ENCODE measurements around the gene SYNE1. TPM values are rescaled to one million over a fixed set of nuclear protein-coding genes. Genes with fewer than 3 reads are reported as not detected.

SYNE1 gene
- polyA plus RNA-seq, 2 of the 4 experiments (the other 2 are of a cell fraction) = 10.5 to 28.5 TPM

DNA sequence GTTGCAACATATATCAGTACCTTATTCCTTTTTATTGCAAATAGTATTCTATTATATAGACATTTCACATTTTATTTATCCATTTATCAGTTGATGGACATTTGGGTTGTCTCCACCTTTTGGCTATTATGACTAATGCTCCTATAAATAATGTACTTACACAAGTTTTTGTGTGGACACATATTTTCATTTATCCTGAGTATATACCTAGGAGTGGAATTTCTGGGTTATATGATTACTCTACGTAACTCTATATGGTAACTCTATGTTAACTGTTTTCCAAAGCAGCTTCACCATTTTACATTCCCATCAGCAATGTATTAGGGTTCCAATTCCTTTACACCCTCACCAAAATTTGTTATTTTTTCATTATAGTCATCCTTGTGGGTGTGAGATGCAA is 424.7 kb downstream of the SYNE1 start:
- Histone ChIP-seq H3K9me3 (no peaks in the 10 kb centered on the region), H3K27ac (no peak overlapping the region), H3K4me3 (no peak overlapping the region), H3K4me1 (no peaks in the 10 kb centered on the region), H3K4me2 (no peak overlapping the region)
- no peak for ATAC-seq
- ChIA-PET CTCF (no interaction called here), POLR2A (no interaction called here)
- TF ChIP-seq SREBF2 (IDR thresholded peaks at IDR 0.05) = no peak
- TF ChIP-seq MYC (IDR thresholded peaks at IDR 0.05; ENCODE audit: borderline replicate concordance, low read length) = no peak
- no peak for TF ChIP-seq FOSL2 (IDR thresholded peaks at IDR 0.05)
- no peak for TF ChIP-seq FOSL2 (CRISPR knock-in tag; IDR thresholded peaks at IDR 0.05)
- TF ChIP-seq ZC3H11A (IDR thresholded peaks at IDR 0.05) = no peak
- no peak for TF ChIP-seq NFE2L2 (conservative IDR thresholded peaks at IDR 0.05; ENCODE audit: low read length)
- no peak for TF ChIP-seq SMC3 (IDR thresholded peaks at IDR 0.05)
- no peak for TF ChIP-seq CHD2 (IDR thresholded peaks at IDR 0.05; ENCODE audit: low read length, partially characterized antibody)
- no peak for TF ChIP-seq ELK1 (IDR thresholded peaks at IDR 0.05; ENCODE audit: low read depth, low read length)
- TF ChIP-seq CBX8 (IDR thresholded peaks at IDR 0.05) = no peak
- no peak for TF ChIP-seq ZNF302 (CRISPR knock-in tag; IDR thresholded peaks at IDR 0.05)
- TF ChIP-seq RFX5 (IDR thresholded peaks at IDR 0.05) = no peak
- TF ChIP-seq RNF2 (IDR thresholded peaks at IDR 0.05; ENCODE audit: borderline replicate concordance, low read depth) = no peak
- no peak for TF ChIP-seq HOXB5 (CRISPR knock-in tag; IDR thresholded peaks at IDR 0.05)
- TF ChIP-seq JUNB (IDR thresholded peaks at IDR 0.05) = no peak
- DNase-seq (ENCODE audit: low read depth in 1 of 2, low spot score in 1 of 2) = no peak
- no peak for FAIRE-seq
- WGBS (ENCODE audit: missing lambda C conversion rate) = 82% methylated on average over 1 of the region's 1 CpG

GRCh38 chr6:152209211-152209610 is 428.0 kb downstream of the SYNE1 start:
- H3K4me1 ChIP-seq = no peaks in the 10 kb centered on the region
- no peak for FAIRE-seq
- H3K4me3 ChIP-seq = no peak overlapping the region
- WGBS (ENCODE audit: missing lambda C conversion rate) = 56% methylated on average over 7 of the region's 8 CpGs
- H3K9me3 ChIP-seq = no peaks in the 10 kb centered on the region
- ChIA-PET POLR2A (no interaction called here), CTCF (interaction anchor here (0.7 kb wide), 1 partner anchor 59 kb away, joined by 3 read pairs; no protein-coding TSS in a partner anchor)
- TF ChIP-seq MAFK (IDR thresholded peaks at IDR 0.05; ENCODE audit: partially characterized antibody) (no peak), ZSCAN20 (CRISPR knock-in tag; IDR thresholded peaks at IDR 0.05) (no peak), HES2 (IDR thresholded peaks at IDR 0.05) (no peak), RAD21 (conservative IDR thresholded peaks at IDR 0.05 in 1 of 2, IDR thresholded peaks at IDR 0.05 in 1 of 2) (no peak), EHMT2 (IDR thresholded peaks at IDR 0.05; ENCODE audit: low read depth) (no peak), REST (IDR thresholded peaks at IDR 0.05) (no peak), HDAC2 (IDR thresholded peaks at IDR 0.05) (no peak), PHF8 (IDR thresholded peaks at IDR 0.05; ENCODE audit: borderline replicate concordance, low read depth) (no peak), RFX5 (IDR thresholded peaks at IDR 0.05) (no peak), POLR2AphosphoS2 (conservative IDR thresholded peaks at IDR 0.05; ENCODE audit: low read length) (no peak)
- TF ChIP-seq, protein P1, sequence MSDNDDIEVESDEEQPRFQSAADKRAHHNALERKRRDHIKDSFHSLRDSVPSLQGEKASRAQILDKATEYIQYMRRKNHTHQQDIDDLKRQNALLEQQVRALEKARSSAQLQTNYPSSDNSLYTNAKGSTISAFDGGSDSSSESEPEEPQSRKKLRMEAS (IDR thresholded peaks at IDR 0.05) = no peak
- TF ChIP-seq, protein P2, sequence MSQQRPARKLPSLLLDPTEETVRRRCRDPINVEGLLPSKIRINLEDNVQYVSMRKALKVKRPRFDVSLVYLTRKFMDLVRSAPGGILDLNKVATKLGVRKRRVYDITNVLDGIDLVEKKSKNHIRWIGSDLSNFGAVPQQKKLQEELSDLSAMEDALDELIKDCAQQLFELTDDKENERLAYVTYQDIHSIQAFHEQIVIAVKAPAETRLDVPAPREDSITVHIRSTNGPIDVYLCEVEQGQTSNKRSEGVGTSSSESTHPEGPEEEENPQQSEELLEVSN (IDR thresholded peaks at IDR 0.05; ENCODE audit: borderline replicate concordance, low read depth) = no peak
- TF ChIP-seq, protein P3, sequence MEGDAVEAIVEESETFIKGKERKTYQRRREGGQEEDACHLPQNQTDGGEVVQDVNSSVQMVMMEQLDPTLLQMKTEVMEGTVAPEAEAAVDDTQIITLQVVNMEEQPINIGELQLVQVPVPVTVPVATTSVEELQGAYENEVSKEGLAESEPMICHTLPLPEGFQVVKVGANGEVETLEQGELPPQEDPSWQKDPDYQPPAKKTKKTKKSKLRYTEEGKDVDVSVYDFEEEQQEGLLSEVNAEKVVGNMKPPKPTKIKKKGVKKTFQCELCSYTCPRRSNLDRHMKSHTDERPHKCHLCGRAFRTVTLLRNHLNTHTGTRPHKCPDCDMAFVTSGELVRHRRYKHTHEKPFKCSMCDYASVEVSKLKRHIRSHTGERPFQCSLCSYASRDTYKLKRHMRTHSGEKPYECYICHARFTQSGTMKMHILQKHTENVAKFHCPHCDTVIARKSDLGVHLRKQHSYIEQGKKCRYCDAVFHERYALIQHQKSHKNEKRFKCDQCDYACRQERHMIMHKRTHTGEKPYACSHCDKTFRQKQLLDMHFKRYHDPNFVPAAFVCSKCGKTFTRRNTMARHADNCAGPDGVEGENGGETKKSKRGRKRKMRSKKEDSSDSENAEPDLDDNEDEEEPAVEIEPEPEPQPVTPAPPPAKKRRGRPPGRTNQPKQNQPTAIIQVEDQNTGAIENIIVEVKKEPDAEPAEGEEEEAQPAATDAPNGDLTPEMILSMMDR (IDR thresholded peaks at IDR 0.05) = no peak
- H3K27ac ChIP-seq = no peak overlapping the region
- no peak for ATAC-seq
- H3K4me2 ChIP-seq = no peak overlapping the region
- no peak for DNase-seq (ENCODE audit: low read depth in 1 of 2, low spot score in 1 of 2)

Data from A549 (cell line).